Measurements from ENCODE around the gene TRIM39.

The TRIM39 gene

GRCh38 chr6:30323806-30324205, 2.9 kb upstream of the TRIM39 start:
- Histone ChIP-seq H3K4me2 (ENCODE audit: low read length) (0 out of 2 replicates have a peak overlapping the region, but pooled peaks have one; percentile 99), H3F3A (ENCODE audit: control insufficient read depth, insufficient read depth) (peaks cover 6% of the 10 kb centered on the region), H3K79me2 (ENCODE audit: control insufficient read depth, low read length) (peaks cover 92% of the 10 kb centered on the region), H4K20me1 (ENCODE audit: control insufficient read depth, insufficient read depth, low read depth, low read length) (peaks cover 30% of the 10 kb centered on the region), H3K4me3 (ENCODE audit: low read length) (no peak overlapping the region), H3K27ac (ENCODE audit: low read depth, low read length) (no peak overlapping the region), H3K36me3 (ENCODE audit: control insufficient read depth, low read length) (peaks cover 52% of the 10 kb centered on the region), H3K9me3 (ENCODE audit: control insufficient read depth, insufficient read depth, low read length) (no peaks in the 10 kb centered on the region), H3K27me3 (ENCODE audit: control insufficient read depth, low read length) (no peaks in the 10 kb centered on the region), H3K9me2 (replicated peaks; ENCODE audit: control insufficient read depth, low read length) (no peaks in the 10 kb centered on the region), H3K4me1 (ENCODE audit: control insufficient read depth, low read length) (peaks cover 54% of the 10 kb centered on the region)
- TF ChIP-seq EZH2phosphoT487 (IDR thresholded peaks at IDR 0.05; ENCODE audit: borderline replicate concordance, low read length) (no peak), CTCF (IDR thresholded peaks at IDR 0.05; ENCODE audit: low read depth, low read length, poor library complexity, severe bottlenecking) (no peak)

GRCh38 chr6:30325150-30325872, 1.4 kb upstream of the TRIM39 start:
- H3F3A ChIP-seq (ENCODE audit: control insufficient read depth, insufficient read depth): peaks cover 6% of the 10 kb centered on the region

GRCh38 chr6:30325873-30326525, 728 bp upstream of the TRIM39 start:
- Histone ChIP-seq H3K27me3 (ENCODE audit: control insufficient read depth, low read length) (no peaks in the 10 kb centered on the region), H3K4me1 (ENCODE audit: control insufficient read depth, low read length) (peaks cover 45% of the 10 kb centered on the region), H3K4me3 (ENCODE audit: low read length) (peak overlapping the region; percentile 99), H3F3A (ENCODE audit: control insufficient read depth, insufficient read depth) (peaks cover 6% of the 10 kb centered on the region), H3K9me2 (replicated peaks; ENCODE audit: control insufficient read depth, low read length) (no peaks in the 10 kb centered on the region), H3K9me3 (ENCODE audit: control insufficient read depth, insufficient read depth, low read length) (no peaks in the 10 kb centered on the region), H4K20me1 (ENCODE audit: control insufficient read depth, insufficient read depth, low read depth, low read length) (peaks cover 24% of the 10 kb centered on the region), H3K36me3 (ENCODE audit: control insufficient read depth, low read length) (peaks cover 61% of the 10 kb centered on the region), H3K79me2 (ENCODE audit: control insufficient read depth, low read length) (peaks cover 70% of the 10 kb centered on the region), H3K4me2 (ENCODE audit: low read length) (peak overlapping the region; percentile 99), H3K27ac (ENCODE audit: low read depth, low read length) (peak overlapping the region; percentile 87)
- TF ChIP-seq CTCF (IDR thresholded peaks at IDR 0.05; ENCODE audit: low read depth, low read length, poor library complexity, severe bottlenecking): no peak
- no peak for TF ChIP-seq EZH2phosphoT487 (IDR thresholded peaks at IDR 0.05; ENCODE audit: borderline replicate concordance, low read length)

More at GRCh38 chr6:30325150-30325872, 1.4 kb upstream of the TRIM39 start:
- H3K27ac ChIP-seq (ENCODE audit: low read depth, low read length): peak overlapping the region; percentile 87
- H3K36me3 ChIP-seq (ENCODE audit: control insufficient read depth, low read length): peaks cover 55% of the 10 kb centered on the region
- TF ChIP-seq CTCF (IDR thresholded peaks at IDR 0.05; ENCODE audit: low read depth, low read length, poor library complexity, severe bottlenecking) (no peak), EZH2phosphoT487 (IDR thresholded peaks at IDR 0.05; ENCODE audit: borderline replicate concordance, low read length) (no peak)
- peak overlapping the region; percentile 99 for H3K4me2 ChIP-seq (ENCODE audit: low read length)
- H3K79me2 ChIP-seq (ENCODE audit: control insufficient read depth, low read length): peaks cover 77% of the 10 kb centered on the region
- H3K27me3 ChIP-seq (ENCODE audit: control insufficient read depth, low read length): no peaks in the 10 kb centered on the region
- peaks cover 51% of the 10 kb centered on the region for H3K4me1 ChIP-seq (ENCODE audit: control insufficient read depth, low read length)
- H3K9me3 ChIP-seq (ENCODE audit: control insufficient read depth, insufficient read depth, low read length): no peaks in the 10 kb centered on the region
- H4K20me1 ChIP-seq (ENCODE audit: control insufficient read depth, insufficient read depth, low read depth, low read length): peaks cover 24% of the 10 kb centered on the region
- H3K9me2 ChIP-seq (replicated peaks; ENCODE audit: control insufficient read depth, low read length): no peaks in the 10 kb centered on the region
- peak overlapping the region; percentile 99 for H3K4me3 ChIP-seq (ENCODE audit: low read length)
